ENCODE results near the gene SH3BP2.

SH3BP2 gene

DNA sequence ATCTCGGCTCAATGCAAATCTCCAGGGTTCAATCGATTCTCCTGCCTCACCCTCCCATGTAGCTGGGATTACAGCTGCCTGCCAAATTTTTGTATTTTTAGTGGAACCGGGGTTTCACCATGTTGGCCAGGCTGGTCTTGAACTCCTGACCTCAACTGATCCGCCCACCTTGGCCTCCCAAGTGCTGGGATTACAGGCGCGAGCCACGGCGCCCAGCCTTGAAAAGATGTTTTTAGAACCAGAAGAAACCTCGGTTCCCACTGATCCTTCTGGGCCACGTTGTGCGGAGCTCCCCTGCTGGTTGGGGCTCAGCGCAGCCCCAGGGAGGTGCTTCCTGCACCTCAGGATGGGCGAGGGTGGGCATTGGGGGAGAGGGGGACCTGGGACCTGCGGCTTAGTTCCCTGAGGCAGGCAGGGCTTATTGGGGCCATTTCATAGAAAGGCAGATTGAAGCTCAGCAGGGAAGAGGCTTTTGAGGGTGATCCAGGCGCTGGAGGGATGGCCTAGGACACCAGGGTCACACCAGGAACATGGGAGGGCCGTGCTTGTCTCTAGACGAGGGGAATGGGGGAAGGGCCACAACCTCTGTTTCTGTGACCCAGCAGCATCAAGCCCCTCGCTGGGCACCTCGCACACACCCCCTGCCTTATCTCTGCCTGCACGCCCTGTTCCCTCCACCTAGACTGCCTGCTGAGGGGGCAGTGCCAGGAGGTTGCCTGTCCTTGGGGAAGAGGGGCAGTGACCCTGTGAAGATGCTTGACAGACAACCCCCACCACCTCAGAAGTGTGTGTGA, 44.4 kb downstream of the SH3BP2 start:
- DNase-seq: peak; percentile 79
- H3K27ac ChIP-seq: peak overlapping the region; percentile 64
- H3K9me3 ChIP-seq (ENCODE audit: severe bottlenecking): peaks cover 3% of the 10 kb centered on the region
- peak overlapping the region; percentile 2; the same call in 1 of the 2 replicates for H3K4me3 ChIP-seq (ENCODE audit: low read depth, low read length)
- TF ChIP-seq, protein P1, sequence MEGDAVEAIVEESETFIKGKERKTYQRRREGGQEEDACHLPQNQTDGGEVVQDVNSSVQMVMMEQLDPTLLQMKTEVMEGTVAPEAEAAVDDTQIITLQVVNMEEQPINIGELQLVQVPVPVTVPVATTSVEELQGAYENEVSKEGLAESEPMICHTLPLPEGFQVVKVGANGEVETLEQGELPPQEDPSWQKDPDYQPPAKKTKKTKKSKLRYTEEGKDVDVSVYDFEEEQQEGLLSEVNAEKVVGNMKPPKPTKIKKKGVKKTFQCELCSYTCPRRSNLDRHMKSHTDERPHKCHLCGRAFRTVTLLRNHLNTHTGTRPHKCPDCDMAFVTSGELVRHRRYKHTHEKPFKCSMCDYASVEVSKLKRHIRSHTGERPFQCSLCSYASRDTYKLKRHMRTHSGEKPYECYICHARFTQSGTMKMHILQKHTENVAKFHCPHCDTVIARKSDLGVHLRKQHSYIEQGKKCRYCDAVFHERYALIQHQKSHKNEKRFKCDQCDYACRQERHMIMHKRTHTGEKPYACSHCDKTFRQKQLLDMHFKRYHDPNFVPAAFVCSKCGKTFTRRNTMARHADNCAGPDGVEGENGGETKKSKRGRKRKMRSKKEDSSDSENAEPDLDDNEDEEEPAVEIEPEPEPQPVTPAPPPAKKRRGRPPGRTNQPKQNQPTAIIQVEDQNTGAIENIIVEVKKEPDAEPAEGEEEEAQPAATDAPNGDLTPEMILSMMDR (IDR thresholded peaks at IDR 0.05; ENCODE audit: low read depth, low read length): peak; percentile 25; the same call in 1 of the 2 replicates
- H3K36me3 ChIP-seq: peaks cover 38% of the 10 kb centered on the region
- no peaks in the 10 kb centered on the region for H3K27me3 ChIP-seq (ENCODE audit: insufficient read depth, low read depth, severe bottlenecking)

DNA sequence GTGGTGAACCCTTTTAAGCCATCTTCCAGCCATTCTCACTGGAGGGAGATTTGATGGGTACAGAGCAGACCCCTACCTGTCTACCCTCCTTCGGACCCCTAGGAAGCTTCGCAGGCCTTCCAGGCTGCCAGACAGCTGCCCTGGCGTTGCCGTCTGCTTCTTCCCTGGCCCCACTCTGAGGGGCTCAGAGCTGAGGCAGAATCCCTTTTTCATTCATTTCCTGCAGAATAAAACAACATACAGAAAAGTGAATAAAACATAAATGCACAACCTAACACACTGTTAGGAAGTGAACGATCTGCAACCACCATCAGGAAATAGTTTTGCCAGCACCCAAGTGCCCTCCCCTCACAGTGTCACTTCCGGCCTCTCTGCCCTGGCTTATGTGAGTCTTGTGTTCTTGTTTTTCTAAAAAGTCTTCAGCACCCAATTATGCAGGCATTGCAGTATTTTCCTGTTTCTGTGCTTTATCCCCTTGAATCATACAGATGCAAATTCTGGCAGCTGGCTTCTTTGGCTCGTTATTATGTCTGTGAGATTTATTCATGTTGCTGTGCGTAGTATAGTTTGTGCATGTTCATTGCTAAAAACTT, 45.1 kb downstream of the SH3BP2 start:
- Histone ChIP-seq H3K4me3 (ENCODE audit: low read depth, low read length) (no peak overlapping the region), H3K36me3 (peaks cover 33% of the 10 kb centered on the region), H3K27ac (peak overlapping the region; percentile 64), H3K27me3 (ENCODE audit: insufficient read depth, low read depth, severe bottlenecking) (no peaks in the 10 kb centered on the region), H3K9me3 (ENCODE audit: severe bottlenecking) (peaks cover 3% of the 10 kb centered on the region)
- TF ChIP-seq, protein P1 (IDR thresholded peaks at IDR 0.05; ENCODE audit: low read depth, low read length): no peak
- no peak for DNase-seq

- DNase-seq: no peak
- TF ChIP-seq, protein P1 (IDR thresholded peaks at IDR 0.05; ENCODE audit: low read depth, low read length): no peak
- H3K9me3 ChIP-seq (ENCODE audit: severe bottlenecking): peaks cover 3% of the 10 kb centered on the region
- no peak overlapping the region for H3K4me3 ChIP-seq (ENCODE audit: low read depth, low read length)
- no peak overlapping the region for H3K27ac ChIP-seq
- peaks cover 23% of the 10 kb centered on the region for H3K36me3 ChIP-seq
- H3K27me3 ChIP-seq (ENCODE audit: insufficient read depth, low read depth, severe bottlenecking): no peaks in the 10 kb centered on the region
Measured at GRCh38 chr4:2839060-2839459, 46.2 kb downstream of the SH3BP2 start.

- no peak for DNase-seq
- no peaks in the 10 kb centered on the region for H3K27me3 ChIP-seq (ENCODE audit: insufficient read depth, low read depth, severe bottlenecking)
- H3K4me3 ChIP-seq (ENCODE audit: low read depth, low read length): peak overlapping the region; percentile 87
- H3K9me3 ChIP-seq (ENCODE audit: severe bottlenecking): peaks cover 3% of the 10 kb centered on the region
- TF ChIP-seq, protein P1 (IDR thresholded peaks at IDR 0.05; ENCODE audit: low read depth, low read length): no peak
- peaks cover 3% of the 10 kb centered on the region; the same call in 1 of the 2 replicates for H3K36me3 ChIP-seq
- H3K27ac ChIP-seq: peak overlapping the region; percentile 90
Measured at GRCh38 chr4:2842687-2843262, 49.9 kb downstream of the SH3BP2 start.

DNA sequence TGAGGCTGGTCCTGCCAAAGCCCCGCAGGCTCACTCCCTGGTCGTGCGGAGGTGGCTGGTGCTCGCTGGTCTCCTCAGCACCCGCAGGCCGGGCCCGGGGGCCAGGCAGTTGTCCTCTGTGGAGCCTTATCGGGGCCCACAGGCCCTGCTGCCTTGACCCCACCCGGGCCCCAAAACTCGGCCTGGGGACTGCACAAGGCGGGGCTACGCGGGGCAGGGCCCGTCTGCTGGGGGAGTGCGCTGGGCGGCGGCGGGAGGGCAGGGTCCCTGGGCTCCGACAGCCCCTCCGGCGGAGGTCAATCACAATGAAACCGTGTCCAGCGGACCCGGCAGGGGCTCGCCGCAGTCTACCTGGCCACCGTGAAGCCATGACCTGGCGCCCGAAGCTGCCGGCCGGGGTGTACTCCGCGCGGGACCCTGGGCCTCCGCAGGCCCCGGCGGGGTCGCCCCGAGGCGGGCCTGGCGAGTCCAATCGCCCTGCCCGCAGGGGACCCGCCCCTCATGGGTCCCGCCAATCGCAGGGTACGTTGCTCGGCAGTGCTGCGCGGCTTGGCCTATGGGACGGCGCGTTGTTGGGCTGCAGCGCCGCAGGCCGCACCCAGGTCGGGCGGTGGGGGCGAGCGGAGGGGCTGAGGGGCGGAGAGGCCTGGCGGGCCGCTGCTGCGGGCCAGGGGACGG, 50.5 kb downstream of the SH3BP2 start, which contains the start of gene ADD1:
Gene ADD1 (plus strand): TSS at position 582 of the 678 bp plus-strand sequence. CDS start 32,072 bp downstream, outside the sequence.
- H3K9me3 ChIP-seq (ENCODE audit: severe bottlenecking): peaks cover 3% of the 10 kb centered on the region
- H3K36me3 ChIP-seq: peaks cover 3% of the 10 kb centered on the region
- TF ChIP-seq, protein P1 (IDR thresholded peaks at IDR 0.05; ENCODE audit: low read depth, low read length): no peak
- H3K27ac ChIP-seq: peak within 1 kb of the TSS; percentile 90
- H3K4me3 ChIP-seq (ENCODE audit: low read depth, low read length): peak within 1 kb of the TSS; percentile 87
- H3K27me3 ChIP-seq (ENCODE audit: insufficient read depth, low read depth, severe bottlenecking): no peaks in the 10 kb centered on the region
- peak; percentile 94 for DNase-seq

Data from WERI-Rb-1 (cell line).